HL-60 (cell line): ENCODE data around the gene NPAS2.

ENCODE experiments used
- DNase-seq, 2 experiments: peaks; one replicate each; pipeline ENCODE4 v3.0.0-alpha.2; 2010 to 2020; ENCODE audit warnings: low read depth in 1 of 2, low spot score in 1 of 2
- H3K27ac ChIP-seq: fragments of 250-450 bp; sonication (Bioruptor Pico); replicated peaks from 2 replicates; pipeline ENCODE4 v1.5.1; 2020; ENCODE audit warnings: mild to moderate bottlenecking, moderate library complexity
- H3K27me3 ChIP-seq: fragments of 250-450 bp; sonication (Bioruptor Pico); 2 replicates; pipeline ENCODE4 v1.5.1; 2021; ENCODE audit warnings: mild to moderate bottlenecking, moderate library complexity; ENCODE audit not compliant: insufficient read depth, poor library complexity, severe bottlenecking
- H3K4me3 ChIP-seq: replicated peaks from 2 replicates; pipeline ENCODE4 v1.5.1; 2011; ENCODE audit warnings: mild to moderate bottlenecking, control low read depth, low read length; ENCODE audit not compliant: insufficient read depth
- GABPA ChIP-seq: IDR thresholded peaks from 2 replicates; pipeline ENCODE4 v1.6.1; 2012; ENCODE audit warnings: low read depth
- POLR2AphosphoS5 ChIP-seq: IDR thresholded peaks from 2 replicates; pipeline ENCODE4 v1.6.1; 2012; ENCODE audit warnings: low read depth
- REST ChIP-seq: IDR thresholded peaks from 2 replicates; pipeline ENCODE4 v1.6.1; 2012; ENCODE audit warnings: low read depth; ENCODE audit not compliant: insufficient replicate concordance
- SPI1 ChIP-seq: IDR thresholded peaks from 2 replicates; pipeline ENCODE4 v1.6.1; 2012; ENCODE audit warnings: low read depth, mild to moderate bottlenecking, borderline replicate concordance
- TF ChIP-seq, protein P1 (sequence below): IDR thresholded peaks from one replicate; pipeline ENCODE4 v1.5.1; 2011; ENCODE audit warnings: low read length, control low read depth, inconsistent platforms; ENCODE audit not compliant: insufficient read depth

The NPAS2 gene

GRCh38 chr2:100793220-100793619 is 26.7 kb upstream of the NPAS2 start:
- DNase-seq = no peak
- Histone ChIP-seq H3K4me3 (no peak overlapping the region), H3K27ac (no peak overlapping the region), H3K27me3 (no peaks in the 10 kb centered on the region)
- no peak for TF ChIP-seq GABPA
- no peak for TF ChIP-seq POLR2AphosphoS5
- TF ChIP-seq, protein P1, sequence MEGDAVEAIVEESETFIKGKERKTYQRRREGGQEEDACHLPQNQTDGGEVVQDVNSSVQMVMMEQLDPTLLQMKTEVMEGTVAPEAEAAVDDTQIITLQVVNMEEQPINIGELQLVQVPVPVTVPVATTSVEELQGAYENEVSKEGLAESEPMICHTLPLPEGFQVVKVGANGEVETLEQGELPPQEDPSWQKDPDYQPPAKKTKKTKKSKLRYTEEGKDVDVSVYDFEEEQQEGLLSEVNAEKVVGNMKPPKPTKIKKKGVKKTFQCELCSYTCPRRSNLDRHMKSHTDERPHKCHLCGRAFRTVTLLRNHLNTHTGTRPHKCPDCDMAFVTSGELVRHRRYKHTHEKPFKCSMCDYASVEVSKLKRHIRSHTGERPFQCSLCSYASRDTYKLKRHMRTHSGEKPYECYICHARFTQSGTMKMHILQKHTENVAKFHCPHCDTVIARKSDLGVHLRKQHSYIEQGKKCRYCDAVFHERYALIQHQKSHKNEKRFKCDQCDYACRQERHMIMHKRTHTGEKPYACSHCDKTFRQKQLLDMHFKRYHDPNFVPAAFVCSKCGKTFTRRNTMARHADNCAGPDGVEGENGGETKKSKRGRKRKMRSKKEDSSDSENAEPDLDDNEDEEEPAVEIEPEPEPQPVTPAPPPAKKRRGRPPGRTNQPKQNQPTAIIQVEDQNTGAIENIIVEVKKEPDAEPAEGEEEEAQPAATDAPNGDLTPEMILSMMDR = no peak
- no peak for TF ChIP-seq SPI1
- TF ChIP-seq REST = no peak

GRCh38 chr2:100793982-100794381 is 26.0 kb upstream of the NPAS2 start:
- DNase-seq = no peak
- no peak overlapping the region for H3K27ac ChIP-seq
- no peak overlapping the region for H3K4me3 ChIP-seq
- no peak for TF ChIP-seq REST
- TF ChIP-seq, protein P1 = no peak
- TF ChIP-seq SPI1 = no peak
- no peak for TF ChIP-seq GABPA
- no peak for TF ChIP-seq POLR2AphosphoS5
- no peaks in the 10 kb centered on the region for H3K27me3 ChIP-seq

GRCh38 chr2:100796499-100797100 is 23.3 kb upstream of the NPAS2 start:
- Histone ChIP-seq H3K27me3 (no peaks in the 10 kb centered on the region), H3K27ac (no peak overlapping the region), H3K4me3 (no peak overlapping the region)
- DNase-seq = no peak
- TF ChIP-seq POLR2AphosphoS5 (no peak), GABPA (no peak), SPI1 (no peak)
- TF ChIP-seq, protein P1 = no peak

DNA sequence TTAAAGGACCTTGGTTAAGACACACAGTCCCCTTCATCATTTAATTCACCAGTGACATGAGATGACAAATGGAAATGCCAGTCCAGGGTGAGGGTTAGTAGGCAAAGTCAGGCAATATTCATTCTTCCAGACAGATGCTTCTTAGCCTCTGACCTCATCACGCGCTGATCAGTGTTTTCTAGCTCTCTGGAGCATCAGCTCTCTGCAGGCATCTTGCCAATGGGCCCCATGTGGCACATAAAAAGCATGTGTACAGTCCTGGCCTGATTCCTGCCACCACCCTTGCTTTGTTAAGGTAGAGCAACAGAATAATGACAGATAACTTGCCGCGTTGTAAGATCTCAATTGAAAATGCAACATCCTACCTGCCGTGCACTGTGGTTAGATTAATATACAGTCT is 20.3 kb upstream of the NPAS2 start:
- no peak for TF ChIP-seq SPI1
- TF ChIP-seq GABPA = no peak
- no peak for TF ChIP-seq REST
- TF ChIP-seq, protein P1 = no peak
- TF ChIP-seq POLR2AphosphoS5 = no peak
- DNase-seq = no peak
- Histone ChIP-seq H3K27me3 (no peaks in the 10 kb centered on the region), H3K27ac (no peak overlapping the region), H3K4me3 (no peak overlapping the region)
